ENCODE measurements around the gene TSPO.

TSPO gene

GRCh38 chr22:43159484-43160178, 8.3 kb downstream of the TSPO start:
- DNase-seq, result no peak

- no peak for DNase-seq
Measured at GRCh38 chr22:43160497-43161126, 9.3 kb downstream of the TSPO start.

GRCh38 chr22:43162412-43163150, 11.2 kb downstream of the TSPO start:
- DNase-seq, result no peak

- no peak for DNase-seq
Measured at GRCh38 chr22:43163241-43163795, 12.0 kb downstream of the TSPO start.

- DNase-seq, result no peak
Measured at GRCh38 chr22:43164636-43165035, 13.3 kb downstream of the TSPO start.

GRCh38 chr22:43166132-43166930, 15.0 kb downstream of the TSPO start:
- DNase-seq, result no peak

GRCh38 chr22:43167001-43167589, 15.7 kb downstream of the TSPO start:
- no peak for DNase-seq

- DNase-seq, result no peak
Measured at GRCh38 chr22:43168471-43169309, 17.3 kb downstream of the TSPO start.

- DNase-seq, result no peak
Measured at GRCh38 chr22:43169310-43170130, 18.2 kb downstream of the TSPO start.

- DNase-seq, result no peak
Measured at GRCh38 chr22:43170131-43170480, 18.7 kb downstream of the TSPO start.

GRCh38 chr22:43171019-43171491, 19.7 kb downstream of the TSPO start:
- no peak for DNase-seq

GRCh38 chr22:43171607-43172006, 20.2 kb downstream of the TSPO start:
- DNase-seq, result no peak

GRCh38 chr22:43172191-43172590, 20.8 kb downstream of the TSPO start:
- no peak for DNase-seq

- DNase-seq, result no peak
Measured at GRCh38 chr22:43173566-43173965, 22.2 kb downstream of the TSPO start.

GRCh38 chr22:43173976-43174720, 22.8 kb downstream of the TSPO start:
- DNase-seq, result no peak

GRCh38 chr22:43174941-43175531, 23.7 kb downstream of the TSPO start:
- DNase-seq, result no peak

- DNase-seq, result no peak
Measured at GRCh38 chr22:43176090-43176489, 24.7 kb downstream of the TSPO start.

GRCh38 chr22:43177479-43177878, 26.1 kb downstream of the TSPO start:
- no peak for DNase-seq

GRCh38 chr22:43179146-43179910, 28.0 kb downstream of the TSPO start:
- DNase-seq, result no peak

Data from bone marrow (tissue), 2 donors.